Measurements from ENCODE around the gene P4HA1. TPM values are rescaled to one million over a fixed set of nuclear protein-coding genes. Genes with fewer than 3 reads are reported as not detected.

The P4HA1 gene
- total and polyA plus RNA-seq, 10 donors = 5.3 to 74.1 (median 28.0) TPM

DNA sequence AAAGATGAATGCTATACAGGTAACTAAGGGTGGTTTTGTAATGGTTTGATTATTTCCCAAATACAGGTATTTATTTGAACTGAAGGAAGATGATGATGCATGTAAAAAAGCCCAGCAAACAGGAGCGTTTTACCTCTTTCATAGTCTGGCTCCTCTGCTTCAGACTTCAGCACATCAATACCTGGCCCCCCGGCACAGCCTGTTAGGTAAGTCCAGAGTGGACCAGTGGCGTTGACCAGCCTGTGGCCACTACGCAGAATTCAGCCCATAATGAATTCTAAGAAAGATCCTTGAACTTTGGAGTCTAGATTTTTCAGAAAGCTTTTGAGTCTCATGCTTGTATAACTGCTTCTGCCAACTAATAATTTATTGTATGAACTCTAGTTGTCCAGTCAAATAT, 23.3 kb upstream of the P4HA1 start:
- Histone ChIP-seq H3K4me3 (no peak overlapping the region), H3K4me1 (no peaks in the 10 kb centered on the region), H3K36me3 (peaks cover 0 to 73% (median 15%) of the 10 kb centered on the region in 6 donors), H3K9me3 (no peaks in the 10 kb centered on the region), H3K27me3 (replicated peaks in 1 of 7) (no peaks in the 10 kb centered on the region), H3K27ac (no peak overlapping the region)
- WGBS, 5 donors = 87 to 99% (median 97%) methylated on average over 4 of the region's 4 CpGs
- DNase-seq = no peak
- intact Hi-C loops (cut with DNase I; ENCODE audit: low total_unique reads) = no loop called here
- TF ChIP-seq, protein P1, sequence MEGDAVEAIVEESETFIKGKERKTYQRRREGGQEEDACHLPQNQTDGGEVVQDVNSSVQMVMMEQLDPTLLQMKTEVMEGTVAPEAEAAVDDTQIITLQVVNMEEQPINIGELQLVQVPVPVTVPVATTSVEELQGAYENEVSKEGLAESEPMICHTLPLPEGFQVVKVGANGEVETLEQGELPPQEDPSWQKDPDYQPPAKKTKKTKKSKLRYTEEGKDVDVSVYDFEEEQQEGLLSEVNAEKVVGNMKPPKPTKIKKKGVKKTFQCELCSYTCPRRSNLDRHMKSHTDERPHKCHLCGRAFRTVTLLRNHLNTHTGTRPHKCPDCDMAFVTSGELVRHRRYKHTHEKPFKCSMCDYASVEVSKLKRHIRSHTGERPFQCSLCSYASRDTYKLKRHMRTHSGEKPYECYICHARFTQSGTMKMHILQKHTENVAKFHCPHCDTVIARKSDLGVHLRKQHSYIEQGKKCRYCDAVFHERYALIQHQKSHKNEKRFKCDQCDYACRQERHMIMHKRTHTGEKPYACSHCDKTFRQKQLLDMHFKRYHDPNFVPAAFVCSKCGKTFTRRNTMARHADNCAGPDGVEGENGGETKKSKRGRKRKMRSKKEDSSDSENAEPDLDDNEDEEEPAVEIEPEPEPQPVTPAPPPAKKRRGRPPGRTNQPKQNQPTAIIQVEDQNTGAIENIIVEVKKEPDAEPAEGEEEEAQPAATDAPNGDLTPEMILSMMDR (IDR thresholded peaks at IDR 0.05 in 8 of 11, conservative IDR thresholded peaks at IDR 0.05 in 3 of 11) = no peak

- Histone ChIP-seq H3K27ac (no peak overlapping the region), H3K4me3 (no peak overlapping the region), H3K4me1 (no peaks in the 10 kb centered on the region), H3K9me3 (no peaks in the 10 kb centered on the region), H3K27me3 (replicated peaks in 1 of 7) (no peaks in the 10 kb centered on the region), H3K36me3 (peaks cover 0 to 73% (median 14%) of the 10 kb centered on the region in 6 donors)
- intact Hi-C loops (cut with DNase I; ENCODE audit: low total_unique reads) = no loop called here
- no peak for DNase-seq
- TF ChIP-seq, protein P1 (IDR thresholded peaks at IDR 0.05 in 8 of 11, conservative IDR thresholded peaks at IDR 0.05 in 3 of 11) = no peak
- no peak for TF ChIP-seq POLR2A (IDR thresholded peaks at IDR 0.05)
- TF ChIP-seq POLR2AphosphoS5 (IDR thresholded peaks at IDR 0.05) = no peak
- WGBS, 5 donors = 88 to 95% (median 94%) methylated on average over 1 of the region's 1 CpG
Observed at GRCh38 chr10:73119457-73119856, 22.8 kb upstream of the P4HA1 start.

DNA sequence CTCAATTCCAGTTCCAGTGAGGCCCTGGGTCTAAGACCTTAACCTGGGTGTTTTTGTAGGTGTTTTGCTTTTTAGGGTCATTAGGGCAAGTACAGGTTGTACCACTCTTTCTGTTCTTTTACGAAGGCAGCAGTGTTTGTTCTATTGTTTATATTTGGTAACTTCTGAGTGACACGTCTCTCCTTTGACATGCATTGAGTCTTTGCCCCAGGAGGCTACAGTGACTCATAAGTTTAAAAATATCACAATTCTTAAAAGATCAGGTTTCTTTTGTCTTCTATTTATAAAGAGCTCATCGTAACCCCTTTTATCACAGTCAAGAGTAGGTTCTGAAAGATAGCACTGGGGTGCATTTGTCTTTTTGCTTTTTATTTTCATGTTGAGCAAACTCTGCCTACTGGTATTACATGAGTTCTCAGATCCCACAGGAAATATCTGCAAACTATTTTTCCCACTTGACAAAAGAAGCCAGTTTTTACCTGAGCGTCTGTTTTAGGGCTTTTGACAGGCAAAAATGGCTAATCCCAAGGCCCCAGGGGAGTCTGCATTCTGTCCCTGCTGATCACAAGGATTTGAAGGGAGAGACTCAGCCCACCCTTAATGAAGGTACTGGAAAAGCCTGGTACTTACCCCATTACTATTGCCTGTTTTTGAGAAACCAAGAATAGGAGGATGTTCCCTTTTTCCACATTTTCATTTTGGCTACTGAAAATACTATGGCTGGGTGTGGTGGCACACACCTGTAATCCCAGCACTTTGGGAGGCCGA, 21.5 kb upstream of the P4HA1 start:
- intact Hi-C loops (cut with DNase I; ENCODE audit: low total_unique reads) = no loop called here

GRCh38 chr10:73116017-73116416, 19.4 kb upstream of the P4HA1 start:
- 91 to 100% (median 96%) methylated on average over 1 of the region's 1 CpG for WGBS, 5 donors
- Histone ChIP-seq H3K36me3 (peaks cover 0 to 45% (median 2%) of the 10 kb centered on the region in 6 donors), H3K27ac (no peak overlapping the region), H3K9me3 (no peaks in the 10 kb centered on the region), H3K4me1 (peaks cover 0 to 5% (median 2%) of the 10 kb centered on the region in 6 donors), H3K4me3 (no peak overlapping the region), H3K27me3 (replicated peaks in 1 of 7) (no peaks in the 10 kb centered on the region)
- no peak for DNase-seq
- intact Hi-C loops (cut with DNase I; ENCODE audit: low total_unique reads) = no loop called here
- TF ChIP-seq POLR2A (IDR thresholded peaks at IDR 0.05) (no peak), POLR2AphosphoS5 (IDR thresholded peaks at IDR 0.05) (no peak)
- TF ChIP-seq, protein P1 (IDR thresholded peaks at IDR 0.05 in 8 of 11, conservative IDR thresholded peaks at IDR 0.05 in 3 of 11) = no peak

More for the DNA sequence above, 21.5 kb upstream of the P4HA1 start:
- H3K9me3 ChIP-seq = no peaks in the 10 kb centered on the region
- WGBS, 5 donors = 63 to 82% (median 71%) methylated on average over 5 of the region's 5 CpGs
- no peak for TF ChIP-seq POLR2AphosphoS5 (IDR thresholded peaks at IDR 0.05)
- TF ChIP-seq, protein P1 (IDR thresholded peaks at IDR 0.05 in 8 of 11, conservative IDR thresholded peaks at IDR 0.05 in 3 of 11) = no peak
- no peak for TF ChIP-seq POLR2A (IDR thresholded peaks at IDR 0.05)
- H3K4me3 ChIP-seq = no peak overlapping the region
- no peaks in the 10 kb centered on the region for H3K27me3 ChIP-seq (replicated peaks in 1 of 7)
- DNase-seq = no peak
- H3K27ac ChIP-seq = no peak overlapping the region
- H3K4me1 ChIP-seq = no peaks in the 10 kb centered on the region
- peaks cover 0 to 61% (median 3%) of the 10 kb centered on the region in 6 donors for H3K36me3 ChIP-seq

Measured in spleen (tissue), 11 donors.